ENCODE data around the gene TRABD2B. TPM values are rescaled to one million over a fixed set of nuclear protein-coding genes. Genes with fewer than 3 reads are reported as not detected.

The TRABD2B gene
- total RNA-seq, 1 experiment from 2014 or later, result 0.06 TPM

GRCh38 chr1:47805018-47805417, 192.2 kb downstream of the TRABD2B start:
- DNase-seq (ENCODE audit: low spot score), result no peak

GRCh38 chr1:47803815-47804501, 193.2 kb downstream of the TRABD2B start:
- no peak for DNase-seq (ENCODE audit: low spot score)

- DNase-seq (ENCODE audit: low spot score), result no peak
Measured at GRCh38 chr1:47797575-47797974, 199.6 kb downstream of the TRABD2B start.

- DNase-seq (ENCODE audit: low spot score), result no peak
Measured at GRCh38 chr1:47796626-47797025, 200.6 kb downstream of the TRABD2B start.

- DNase-seq (ENCODE audit: low spot score), result no peak
Measured at GRCh38 chr1:47795102-47795501, 202.1 kb downstream of the TRABD2B start.

GRCh38 chr1:47794530-47794929, 202.7 kb downstream of the TRABD2B start:
- no peak for DNase-seq (ENCODE audit: low spot score)

- DNase-seq (ENCODE audit: low spot score), result no peak
Measured at GRCh38 chr1:47794081-47794480, 203.1 kb downstream of the TRABD2B start.

- DNase-seq (ENCODE audit: low spot score), result no peak
Measured at GRCh38 chr1:47793563-47793962, 203.6 kb downstream of the TRABD2B start.

- no peak for DNase-seq (ENCODE audit: low spot score)
Measured at GRCh38 chr1:47792779-47793178, 204.4 kb downstream of the TRABD2B start.

GRCh38 chr1:47791879-47792608, 205.1 kb downstream of the TRABD2B start:
- peak; percentile 48 for DNase-seq (ENCODE audit: low spot score)

- DNase-seq (ENCODE audit: low spot score), result no peak
Measured at GRCh38 chr1:47788761-47789160, 208.4 kb downstream of the TRABD2B start.

- no peak for DNase-seq (ENCODE audit: low spot score)
Measured at GRCh38 chr1:47787560-47787959, 209.6 kb downstream of the TRABD2B start.

GRCh38 chr1:47786316-47786715, 210.9 kb downstream of the TRABD2B start:
- no peak for DNase-seq (ENCODE audit: low spot score)

- no peak for DNase-seq (ENCODE audit: low spot score)
Measured at GRCh38 chr1:47785561-47786271, 211.5 kb downstream of the TRABD2B start.

- DNase-seq (ENCODE audit: low spot score), result no peak
Measured at GRCh38 chr1:47785118-47785517, 212.1 kb downstream of the TRABD2B start.

- no peak for DNase-seq (ENCODE audit: low spot score)
Measured at GRCh38 chr1:47784497-47784822, 212.7 kb downstream of the TRABD2B start.

GRCh38 chr1:47783638-47784496, 213.3 kb downstream of the TRABD2B start:
- DNase-seq (ENCODE audit: low spot score), result no peak

GRCh38 chr1:47782414-47783166, 214.6 kb downstream of the TRABD2B start:
- no peak for DNase-seq (ENCODE audit: low spot score)

- no peak for DNase-seq (ENCODE audit: low spot score)
Measured at GRCh38 chr1:47781171-47781959, 215.8 kb downstream of the TRABD2B start.

GRCh38 chr1:47780469-47780995, 216.7 kb downstream of the TRABD2B start:
- DNase-seq (ENCODE audit: low spot score), result no peak

Measured in H4 (cell line).